Psoas muscle (tissue), 8 donors: Measurements from ENCODE around the gene TMPRSS15. TPM values are rescaled to one million over a fixed set of nuclear protein-coding genes. Genes with fewer than 3 reads are reported as not detected.
"Not testable (repeated sequence)": the region's sequence is repeated elsewhere in the genome, so short reads cannot be mapped to it uniquely, and the experiment has no call there.

Source experiments
- ATAC-seq, 4 donors: fragments of 200-7000 bp; cut with Tn5 transposase; one replicate each; pipeline ENCODE4 v1.9.1; 2020; ENCODE audit warnings: moderate library complexity in 3 of 4, mild to moderate bottlenecking in 2 of 4
- DNase-seq, 2 donors: peaks; one replicate each; pipeline ENCODE4 v3.0.0-alpha.2; 2020
- H3K27ac ChIP-seq: fragments of 200-600 bp; one replicate; pipeline ENCODE4 v1.8.0; 2022
- H3K27me3 ChIP-seq, 3 donors: fragments of 200-600 bp in 1 of 3; one replicate each; pipeline versions ENCODE4 v1.6.1 to v1.8.0; 2013 to 2022; ENCODE audit warnings: low read length in 2 of 3, mild to moderate bottlenecking in 2 of 3, moderate library complexity in 1 of 3; ENCODE audit not compliant: insufficient read depth in 3 of 3
- H3K36me3 ChIP-seq, 2 donors: fragments of 200-600 bp in 1 of 2; one replicate each; pipeline versions ENCODE4 v1.6.1 to v1.8.0; 2013 to 2022; ENCODE audit warnings: low read depth in 1 of 2, mild to moderate bottlenecking in 1 of 2, moderate library complexity in 1 of 2; ENCODE audit not compliant: insufficient read depth in 1 of 2
- H3K4me1 ChIP-seq: fragments of 200-600 bp; one replicate; pipeline ENCODE4 v1.8.0; 2022
- H3K4me3 ChIP-seq: fragments of 200-600 bp; one replicate; pipeline ENCODE4 v1.8.0; 2022; ENCODE audit warnings: mild to moderate bottlenecking
- H3K9me3 ChIP-seq: fragments of 200-600 bp; one replicate; pipeline ENCODE4 v1.8.0; 2022
- CTCF ChIP-seq: fragments of 200-600 bp; IDR thresholded peaks from one replicate; pipeline ENCODE4 v1.8.0; 2022; ENCODE audit warnings: antibody characterized with exemption
- WGBS, 3 donors: extraction: QIAGEN DNeasy Blood & Tissue Kit; methylation state at CpG; one replicate each; pipeline versions ENCODE4 v1.1.6 to v1.1.7; 2013; 5-methylcytosine and 5-hydroxymethylcytosine counted together
- intact Hi-C, 2 donors: fragments of 100-400 bp; cut with DNase I; formaldehyde crosslinking; loops; one replicate each; pipeline versions ENCODE4 v1.11.0 to v1.14.2; 2022
- polyA plus RNA-seq, 3 donors: library from polyadenylated mRNA; stranded (reverse); fragments of 200-250 nt; gene quantifications; one replicate each; pipeline ENCODE4 v1.2.3, GENCODE V29; 2013
- total RNA-seq, 4 donors: library from RNA; stranded (reverse); fragmentation: NEBNext Ultra II Directional in 2 of 4; extraction: Animal tissue kit (Norgen Biotek cat#: 25700) in 2 of 4; gene quantifications; one replicate each; pipeline versions ENCODE4 v1.2.1 to v1.2.4, GENCODE V29; 2021 to 2023
- donor health status: healthy with polysubstance abuse.
- donor health status: DM: no; HTN: no; CAD: no; lungs with moderate emphysema.
- donor health status: Bipolar disorder and iron deficiency.
- donor health status: healthy.
- donor health status: DM: yes; HTN: yes; CAD: no.
- donor health status: DM: no; HTN: no; CAD: no.
- donor health status: DM: no; HTN: no; CAD: no.
- donor health status: DM: yes; HTN: yes; CAD: no.

TMPRSS15 gene
- total and polyA plus RNA-seq, 7 donors, result 0.04 TPM; not detected in 6

GRCh38 chr21:18409579-18409978 is 6.0 kb upstream of the TMPRSS15 start:
- H3K27me3 ChIP-seq, result no peaks in the 10 kb centered on the region
- no peaks in the 10 kb centered on the region for H3K9me3 ChIP-seq
- no peak for ATAC-seq
- no peak overlapping the region for H3K4me3 ChIP-seq
- intact Hi-C loops, result no loop called here
- TF ChIP-seq CTCF, result no peak
- H3K4me1 ChIP-seq, result no peaks in the 10 kb centered on the region
- WGBS, 3 donors, result 90% methylated on average over 1 of the region's 1 CpG; no CpG with 5 or more reads in 2 of the 3 donors
- H3K27ac ChIP-seq, result no peak overlapping the region
- no peaks in the 10 kb centered on the region for H3K36me3 ChIP-seq
- DNase-seq, result no peak

DNA sequence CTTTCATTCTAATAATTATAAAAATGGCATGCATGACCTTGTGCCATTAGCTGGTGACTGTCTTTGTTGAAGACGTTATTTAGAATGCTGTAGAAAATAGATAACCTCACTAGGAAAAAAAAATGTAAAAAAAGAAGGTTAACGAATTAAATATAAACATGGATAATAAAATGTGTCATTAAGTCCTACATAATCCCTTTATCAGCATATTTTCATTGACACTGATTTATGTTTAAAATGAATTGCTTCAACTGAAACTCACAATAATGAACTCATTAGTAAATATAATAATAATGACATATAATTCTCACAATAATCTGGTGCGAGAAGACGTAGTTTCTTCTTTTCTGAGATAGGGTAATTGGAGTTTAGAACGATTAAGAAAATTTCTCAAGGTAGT is 4.7 kb downstream of the TMPRSS15 start:
- intact Hi-C loops, result no loop called here
- H3K27ac ChIP-seq, result no peak overlapping the region
- H3K36me3 ChIP-seq, result no peaks in the 10 kb centered on the region
- H3K4me3 ChIP-seq, result no peak overlapping the region
- WGBS, 3 donors, result 78 to 83% (median 79%) methylated on average over 5 of the region's 5 CpGs
- ATAC-seq (no peak), DNase-seq (no peak)
- TF ChIP-seq CTCF, result no peak
- H3K9me3 ChIP-seq, result no peaks in the 10 kb centered on the region
- no peaks in the 10 kb centered on the region for H3K4me1 ChIP-seq
- no peaks in the 10 kb centered on the region for H3K27me3 ChIP-seq

GRCh38 chr21:18387994-18388393 is 15.6 kb downstream of the TMPRSS15 start:
- no peak overlapping the region for H3K4me3 ChIP-seq
- TF ChIP-seq CTCF, result no peak
- no peak overlapping the region for H3K27ac ChIP-seq
- WGBS, 3 donors, result 16 to 31% (median 22%) methylated on average over 2 of the region's 2 CpGs
- ATAC-seq (no peak), DNase-seq (no peak)
- intact Hi-C loops, result no loop called here
- H3K27me3 ChIP-seq, result no peaks in the 10 kb centered on the region
- no peaks in the 10 kb centered on the region for H3K9me3 ChIP-seq
- no peaks in the 10 kb centered on the region for H3K36me3 ChIP-seq
- H3K4me1 ChIP-seq, result no peaks in the 10 kb centered on the region

DNA sequence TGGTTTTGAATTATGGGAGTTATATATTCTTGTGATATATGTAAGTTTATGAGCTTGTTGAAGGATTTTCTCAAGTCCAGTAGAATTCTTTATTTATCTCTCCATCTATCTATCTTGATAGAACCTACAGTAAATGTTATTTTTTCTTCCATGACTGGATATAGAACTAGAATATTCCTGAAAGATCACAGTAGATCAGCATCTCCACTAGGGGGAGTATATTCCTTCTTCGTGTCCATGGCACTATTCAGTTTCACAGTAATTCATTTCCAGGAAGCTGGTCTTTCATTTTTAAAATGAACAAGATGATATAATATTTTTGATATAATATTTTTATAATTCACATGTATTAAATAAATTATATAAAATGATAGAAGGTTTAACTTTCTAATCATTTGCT is 18.8 kb downstream of the TMPRSS15 start:
- H3K27ac ChIP-seq, result no peak overlapping the region
- DNase-seq (no peak), ATAC-seq (no peak)
- H3K4me1 ChIP-seq, result no peaks in the 10 kb centered on the region
- 19 to 22% (median 21%) methylated on average over 1 of the region's 1 CpG for WGBS, 3 donors
- H3K36me3 ChIP-seq, result no peaks in the 10 kb centered on the region
- peak; percentile 30 for TF ChIP-seq CTCF
- H3K27me3 ChIP-seq, result no peaks in the 10 kb centered on the region
- intact Hi-C loops, result no loop called here
- H3K4me3 ChIP-seq, result no peak overlapping the region
- H3K9me3 ChIP-seq, result no peaks in the 10 kb centered on the region

GRCh38 chr21:18382934-18383619 is 20.5 kb downstream of the TMPRSS15 start:
- ATAC-seq, H3K36me3 ChIP-seq, H3K4me3 ChIP-seq, DNase-seq, H3K4me1 ChIP-seq, intact Hi-C loops, H3K27ac ChIP-seq, H3K27me3 ChIP-seq, H3K9me3 ChIP-seq: not testable (repeated sequence)
- 66 to 71% (median 68%) methylated on average over 4 of the region's 4 CpGs for WGBS, 3 donors
